GM18511 (cell line): ENCODE measurements around the gene CCDC137.

Experiments
- ATAC-seq: cut with Tn5 transposase; IDR thresholded peaks from one replicate; pipeline ENCODE4 v1.9.1; 2021; ENCODE audit warnings: mild to moderate bottlenecking, moderate library complexity; ENCODE audit not compliant: unreplicated experiment

CCDC137 gene

GRCh38 chr17:81714412-81715106 is 48.0 kb downstream of the CCDC137 start:
- no peak for ATAC-seq

- no peak for ATAC-seq
Measured at GRCh38 chr17:81715107-81715871, 48.8 kb downstream of the CCDC137 start.

- no peak for ATAC-seq
Measured at GRCh38 chr17:81715872-81716673, 49.5 kb downstream of the CCDC137 start.

DNA sequence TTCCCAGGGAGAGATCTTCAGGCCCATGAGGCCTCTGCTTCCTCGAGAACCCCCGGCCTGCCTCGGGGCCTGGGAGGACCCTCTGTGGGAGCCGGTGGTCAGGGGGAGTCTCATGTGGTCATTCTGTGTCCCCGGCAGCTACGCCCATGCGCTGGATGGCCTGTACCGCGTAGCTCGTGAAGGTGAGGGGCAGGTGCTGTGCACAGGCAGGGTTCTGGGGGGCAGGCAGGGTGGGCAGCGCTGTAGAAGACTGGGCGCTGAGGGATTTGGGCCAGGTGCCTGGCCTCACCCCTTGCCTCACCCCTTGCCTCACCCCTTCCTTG is 50.1 kb downstream of the CCDC137 start:
- no peak for ATAC-seq

DNA sequence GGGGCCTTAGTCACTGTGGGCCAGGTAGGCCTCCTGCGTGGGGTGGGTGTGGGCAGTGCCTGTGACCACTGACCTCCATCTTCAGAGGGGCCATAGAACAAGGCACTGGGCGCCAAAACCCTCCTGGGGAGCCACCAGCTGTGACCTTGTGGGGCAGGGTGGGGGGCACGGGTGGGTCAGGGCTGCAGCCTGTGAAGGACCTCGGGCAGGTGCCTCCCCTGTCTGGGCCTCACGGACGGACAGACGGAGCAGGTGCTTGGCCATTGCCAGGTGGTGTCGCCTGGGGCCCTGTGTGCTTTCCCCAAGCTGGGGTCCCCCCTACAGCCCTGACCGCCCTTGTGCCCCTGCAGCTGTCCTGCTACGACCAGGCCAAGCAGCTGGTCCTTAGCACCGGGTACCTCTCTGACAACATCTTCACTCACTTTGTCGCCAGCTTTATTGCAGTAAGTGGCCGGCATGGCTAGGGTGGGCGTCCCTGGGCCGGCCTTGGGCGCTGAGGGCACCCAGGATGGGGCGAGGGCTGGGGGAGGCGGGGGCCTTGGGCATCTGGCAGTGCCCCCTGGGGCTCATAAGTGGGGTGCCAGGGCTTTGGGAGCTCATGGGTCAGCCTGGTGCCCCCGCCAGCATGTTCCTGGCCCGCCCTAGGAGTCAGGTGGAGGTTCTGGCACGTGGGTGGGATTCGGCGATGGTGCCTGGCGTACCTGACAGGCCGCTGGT is 50.7 kb downstream of the CCDC137 start:
- ATAC-seq: no peak

- no peak for ATAC-seq
Measured at GRCh38 chr17:81717766-81718089, 51.2 kb downstream of the CCDC137 start.

GRCh38 chr17:81719410-81720266 is 53.1 kb downstream of the CCDC137 start:
- no peak for ATAC-seq

DNA sequence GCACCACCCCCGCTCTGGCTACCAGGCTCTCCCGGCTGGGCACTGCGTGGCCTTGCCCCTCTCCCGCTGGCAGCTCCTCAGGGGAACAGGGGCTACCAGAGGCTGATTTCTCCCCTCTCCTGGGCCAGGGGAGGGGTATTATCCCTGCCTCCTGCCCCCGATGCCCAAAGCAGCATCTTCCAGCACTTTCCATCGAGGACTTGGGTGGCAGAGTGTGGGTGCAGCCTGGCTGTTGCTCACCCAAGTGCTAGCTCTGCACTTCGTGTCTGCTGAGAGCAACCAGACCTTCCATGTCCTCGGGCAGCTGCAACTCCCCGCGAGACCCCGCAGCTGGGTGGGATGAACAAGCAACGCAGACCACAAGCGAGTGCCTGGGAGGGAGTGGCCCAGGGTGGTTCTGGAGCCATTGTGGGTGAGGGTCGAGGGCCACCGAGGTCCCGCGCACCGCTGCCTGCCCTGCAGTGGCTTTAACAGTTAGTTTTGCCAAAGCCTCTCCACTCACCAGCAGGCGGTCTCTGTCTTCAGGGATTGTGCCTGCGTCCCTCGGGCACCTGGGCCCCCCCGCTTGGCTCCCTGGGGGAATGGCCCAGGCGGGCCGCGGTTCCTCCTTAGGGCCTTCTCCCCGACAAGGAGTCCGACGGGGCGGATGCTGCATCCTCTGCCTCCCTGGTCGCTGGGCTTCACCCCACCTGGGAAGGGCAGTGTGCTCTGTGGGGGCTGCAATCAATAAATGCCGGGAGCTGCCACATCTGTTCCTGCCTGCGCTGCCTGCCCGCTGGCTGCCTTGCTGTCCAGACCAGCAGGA is 53.9 kb downstream of the CCDC137 start:
- ATAC-seq: no peak

GRCh38 chr17:81722184-81723120 is 55.9 kb downstream of the CCDC137 start:
- no peak for ATAC-seq
